HG03097 (cell line): ENCODE results near the gene ADGRL3.

Source experiments
- ATAC-seq: cut with Tn5 transposase; IDR thresholded peaks from one replicate; pipeline ENCODE4 v1.9.1; 2021; ENCODE audit not compliant: unreplicated experiment, low FRiP score

Gene ADGRL3

DNA sequence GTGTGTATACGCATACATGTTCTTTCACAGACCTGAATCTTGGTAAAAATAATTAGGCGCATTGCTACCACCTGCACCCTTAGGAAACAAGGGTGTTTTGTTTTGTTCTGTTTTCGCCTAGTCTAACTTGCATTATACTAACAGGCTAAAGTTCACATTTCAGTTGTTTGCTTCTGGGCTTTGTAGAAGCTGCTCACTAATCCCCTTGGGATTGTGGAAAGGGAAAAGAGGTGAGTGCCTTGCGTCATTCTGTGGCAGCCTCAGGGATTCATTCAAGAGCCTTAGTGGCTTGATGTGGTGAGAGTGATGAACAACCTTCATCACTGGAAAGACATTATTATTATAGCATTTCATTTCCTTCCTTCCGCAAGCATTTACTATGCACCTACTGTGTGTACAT, 331.1 kb downstream of the ADGRL3 start:
- no peak for ATAC-seq

DNA sequence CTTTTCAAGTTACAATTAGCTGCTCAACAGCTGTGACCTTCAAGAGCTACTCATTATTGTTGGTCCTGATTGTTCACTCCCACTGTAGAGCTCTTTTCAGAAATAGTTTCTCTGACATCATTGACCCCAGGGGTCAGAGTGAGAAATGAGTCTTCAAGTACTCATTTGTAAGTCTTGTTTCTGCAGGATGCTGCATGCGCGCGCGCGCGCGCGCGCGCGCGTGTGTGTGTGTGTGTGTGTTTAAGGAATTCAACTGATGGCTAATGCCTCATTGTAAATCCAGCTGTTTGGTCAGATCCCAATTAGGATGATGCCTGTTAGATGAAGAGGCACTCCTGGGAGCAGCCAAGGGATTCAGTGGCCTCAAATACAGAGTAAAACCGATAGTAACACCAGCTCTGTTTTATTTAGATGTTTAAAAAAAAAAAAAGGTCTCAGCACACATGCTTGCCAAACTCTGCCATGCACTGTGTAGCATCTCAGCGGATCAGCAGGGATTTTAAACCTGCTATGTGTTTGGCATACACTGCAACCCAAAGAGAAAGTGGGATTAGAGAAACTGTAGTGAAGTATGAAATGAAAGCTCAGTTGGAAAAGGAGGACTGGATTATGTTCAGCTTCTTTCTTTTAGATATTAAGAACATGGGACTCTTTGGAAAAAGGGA, 332.3 kb downstream of the ADGRL3 start:
- ATAC-seq, result no peak

DNA sequence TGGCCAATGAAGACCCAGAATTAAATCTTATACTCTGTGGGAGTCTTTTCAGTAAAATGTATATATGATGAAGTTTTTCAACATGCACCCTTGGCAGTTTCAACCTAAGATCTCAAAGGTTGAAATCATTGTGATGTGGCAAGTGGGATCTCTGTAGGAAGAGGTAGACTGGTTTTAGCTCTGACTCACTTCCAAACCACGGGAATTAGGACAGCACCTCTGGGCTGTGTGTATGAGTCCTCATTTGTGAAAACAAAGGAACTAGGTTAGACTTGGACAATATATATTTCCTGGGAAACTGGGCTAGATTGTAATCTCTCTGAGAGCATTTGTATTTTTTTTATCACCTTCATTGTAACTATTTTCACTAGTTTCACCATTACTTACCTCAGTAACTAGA, 333.0 kb downstream of the ADGRL3 start:
- ATAC-seq, result no peak

DNA sequence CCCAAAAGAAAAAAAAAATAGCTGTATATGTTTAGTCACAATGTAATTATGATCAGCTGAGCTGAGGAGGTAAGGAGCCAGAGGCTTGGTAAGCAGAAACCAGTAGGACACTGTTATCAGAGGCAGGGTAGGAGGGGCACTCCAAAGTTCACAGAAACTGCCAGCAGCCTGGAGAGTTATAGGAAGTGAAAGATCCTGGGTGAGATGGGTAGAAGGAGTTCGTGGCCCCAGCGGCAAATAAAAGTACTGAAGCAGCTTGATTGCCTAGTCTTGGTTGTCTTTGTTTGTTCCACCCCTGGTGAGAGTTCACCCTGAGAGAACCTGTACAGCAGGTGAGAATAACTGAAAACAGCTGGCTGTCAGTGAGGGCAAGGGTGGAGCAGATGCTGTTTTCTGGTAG, 340.8 kb downstream of the ADGRL3 start:
- no peak for ATAC-seq

DNA sequence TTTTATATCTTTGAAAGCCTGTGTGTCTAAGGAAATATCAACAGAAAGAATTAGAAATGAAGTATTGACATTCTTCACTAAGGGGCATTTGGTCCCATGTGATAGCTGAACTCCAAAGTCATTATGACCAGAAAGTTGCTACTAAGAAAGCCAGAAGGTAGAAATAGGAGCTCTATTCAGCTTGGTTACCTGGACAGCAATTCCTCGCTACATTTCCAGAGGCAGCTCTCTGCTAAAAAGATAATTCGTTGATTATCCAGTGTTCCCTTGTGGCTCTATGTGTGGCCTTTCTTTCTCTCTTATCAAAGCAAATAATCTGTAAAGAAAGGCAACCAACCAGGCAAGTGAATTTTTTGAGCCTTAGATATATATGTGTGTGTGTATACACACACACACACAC, 341.3 kb downstream of the ADGRL3 start:
- no peak for ATAC-seq

DNA sequence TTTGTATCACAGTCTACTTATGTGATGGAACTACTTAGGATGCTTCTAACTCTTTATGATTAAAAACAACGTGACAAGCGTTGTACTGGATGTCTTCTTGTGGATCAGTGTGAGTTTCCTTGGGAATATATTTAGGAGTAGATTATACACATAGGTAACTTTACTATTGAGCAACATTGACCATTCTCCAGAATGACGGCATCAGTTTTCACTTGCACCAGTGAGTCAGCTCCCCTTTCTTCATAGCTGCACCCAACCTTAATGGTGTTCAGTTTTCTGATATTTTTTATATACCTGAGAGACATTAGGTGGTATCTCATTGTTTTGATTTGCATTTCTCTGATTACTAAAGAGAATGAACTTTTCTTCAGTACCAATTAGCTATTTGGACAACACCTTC, 343.9 kb downstream of the ADGRL3 start:
- no peak for ATAC-seq

DNA sequence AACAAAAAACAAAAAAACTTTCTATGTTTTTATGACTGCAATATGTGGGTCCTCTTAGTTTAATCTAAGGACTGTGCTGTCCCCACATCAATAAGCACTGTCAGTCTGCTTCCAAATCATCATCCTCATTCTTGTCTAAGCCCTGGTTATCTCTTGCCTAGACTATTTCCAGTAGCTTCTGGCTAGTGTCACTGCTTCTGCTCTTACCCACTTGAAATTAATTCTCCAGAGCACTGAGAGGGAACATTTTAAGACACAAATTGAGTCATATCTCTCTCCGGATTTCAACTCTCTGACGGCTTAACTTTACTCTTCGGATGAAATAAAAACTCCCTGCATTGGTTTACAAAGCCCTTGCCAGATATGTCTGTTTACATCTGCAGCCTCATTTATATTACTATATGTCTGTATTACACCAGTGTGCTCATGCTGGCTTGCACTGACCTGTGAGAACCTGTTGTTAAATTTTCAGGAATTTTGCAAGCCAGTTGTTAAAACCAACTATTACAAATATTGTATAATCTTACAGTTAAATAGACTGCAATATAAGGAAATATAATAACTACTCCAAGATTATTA, 345.9 kb downstream of the ADGRL3 start:
- no peak for ATAC-seq

DNA sequence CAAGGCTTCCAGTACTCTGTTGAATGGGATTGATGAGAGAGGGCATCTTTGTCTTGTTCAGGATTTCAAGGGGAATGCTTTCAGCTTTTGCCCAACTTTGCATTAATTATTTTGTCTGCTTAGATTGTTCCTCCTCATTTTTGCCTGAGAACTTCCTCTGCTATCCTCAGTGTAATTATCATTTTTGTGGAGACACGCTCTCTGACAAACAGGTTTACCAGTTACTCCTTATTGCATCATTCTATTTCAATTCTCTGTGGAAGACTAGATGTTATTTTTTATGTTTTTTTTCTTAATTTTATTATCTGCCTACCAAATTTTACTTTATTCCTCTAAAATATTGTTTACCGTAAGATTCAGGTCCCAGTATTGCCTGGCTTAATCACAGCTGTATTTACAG, 349.2 kb downstream of the ADGRL3 start:
- no peak for ATAC-seq

DNA sequence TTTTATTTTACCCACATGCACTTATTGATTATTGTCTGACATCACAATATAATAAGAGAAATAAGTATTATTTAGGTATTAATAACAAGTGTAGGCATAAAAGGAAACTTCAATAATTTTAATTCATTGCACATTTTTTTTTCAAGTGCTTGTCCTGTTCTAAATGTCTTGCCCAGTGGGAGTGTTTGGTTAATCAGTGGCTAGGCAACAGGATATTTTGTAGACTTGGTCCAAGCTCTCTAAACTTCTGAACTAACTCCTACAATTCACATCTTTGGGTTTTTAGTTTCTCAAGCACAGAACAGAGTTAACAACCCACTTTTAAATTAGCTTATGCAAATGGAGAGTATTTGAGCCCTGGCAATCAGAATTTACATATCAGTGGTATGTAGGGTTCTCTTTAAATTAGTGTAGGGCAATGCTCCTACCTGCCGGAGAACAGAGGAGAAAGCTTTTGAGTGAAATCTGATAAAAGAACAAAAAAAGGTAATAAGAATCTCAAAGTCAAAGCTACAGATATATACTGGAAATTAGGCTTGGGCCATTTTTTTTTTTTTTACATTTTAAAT, 353.5 kb downstream of the ADGRL3 start:
- no peak for ATAC-seq

DNA sequence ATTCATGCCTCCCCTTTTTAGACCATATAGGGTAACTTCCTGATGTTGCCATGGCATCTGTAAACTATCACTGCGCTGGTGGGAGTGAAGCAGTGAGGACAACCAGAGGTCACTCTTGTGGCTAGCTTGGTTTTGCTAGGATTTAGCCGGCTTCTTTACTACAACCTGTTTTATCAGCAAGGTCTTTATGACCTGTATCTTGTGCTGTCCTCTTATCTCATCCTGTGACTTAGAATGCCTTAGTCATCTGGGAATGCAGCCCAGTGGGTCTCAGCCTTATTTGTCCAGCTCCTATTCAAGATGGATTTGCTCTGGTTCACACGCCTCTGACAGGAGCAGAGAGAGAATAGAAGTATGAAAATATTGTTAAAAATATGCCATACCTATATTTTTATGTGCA, 355.7 kb downstream of the ADGRL3 start:
- no peak for ATAC-seq

DNA sequence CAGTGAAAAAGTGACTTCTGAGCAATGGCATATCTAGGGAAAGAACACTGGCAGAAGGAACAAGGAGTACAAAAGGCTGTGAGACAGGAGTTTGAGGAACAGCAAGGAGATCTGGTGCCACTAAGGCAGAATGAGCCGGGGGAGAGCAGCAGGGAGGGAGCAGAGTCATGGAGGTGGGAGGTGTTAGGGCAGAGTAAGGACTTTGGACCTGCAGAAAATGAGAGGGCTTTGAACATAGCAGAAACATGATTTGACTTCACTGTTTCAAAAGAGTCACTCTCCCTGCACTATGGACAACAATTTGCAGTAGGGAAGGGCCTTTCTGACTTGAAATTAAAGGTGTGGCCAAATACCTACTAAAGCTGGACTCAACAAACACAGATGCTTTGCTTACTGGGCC, 356.2 kb downstream of the ADGRL3 start:
- no peak for ATAC-seq

DNA sequence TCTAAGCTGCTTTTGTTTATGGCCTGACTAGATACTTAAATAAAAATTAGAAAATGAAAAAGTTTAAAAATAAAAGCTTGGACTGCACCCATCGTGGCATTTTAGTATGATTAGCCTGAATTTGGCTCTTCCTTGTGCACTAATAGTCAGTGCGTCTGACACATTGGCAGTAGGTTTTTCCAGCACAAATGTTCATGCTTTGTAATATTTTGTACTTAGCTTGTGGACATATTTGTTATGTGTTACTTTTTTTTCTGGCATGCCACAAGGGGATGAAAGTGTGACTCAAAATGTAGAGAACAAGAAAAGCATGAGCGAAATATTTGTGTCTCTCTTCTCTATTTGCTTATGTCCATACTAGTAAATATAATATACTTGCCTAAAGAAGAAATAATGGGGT, 359.3 kb downstream of the ADGRL3 start:
- ATAC-seq, result no peak

DNA sequence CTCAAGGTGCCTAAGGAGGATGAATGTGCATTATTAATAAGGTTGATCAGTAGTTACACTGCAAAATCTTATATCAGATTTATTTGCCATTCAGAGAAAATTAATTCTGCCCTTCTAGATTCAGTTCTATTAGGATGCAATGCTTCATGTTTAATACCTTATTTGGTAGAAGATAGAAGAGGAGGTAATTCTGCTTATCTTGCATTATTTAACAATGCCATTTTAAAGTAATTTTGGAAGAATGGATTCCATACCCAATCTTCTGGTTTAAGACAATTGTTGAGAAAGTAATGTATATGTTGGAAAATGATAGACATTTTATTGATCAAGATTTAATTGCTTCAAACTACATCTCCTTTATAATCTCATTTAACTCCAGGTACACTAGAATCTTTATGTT, 360.9 kb downstream of the ADGRL3 start:
- ATAC-seq, result no peak

DNA sequence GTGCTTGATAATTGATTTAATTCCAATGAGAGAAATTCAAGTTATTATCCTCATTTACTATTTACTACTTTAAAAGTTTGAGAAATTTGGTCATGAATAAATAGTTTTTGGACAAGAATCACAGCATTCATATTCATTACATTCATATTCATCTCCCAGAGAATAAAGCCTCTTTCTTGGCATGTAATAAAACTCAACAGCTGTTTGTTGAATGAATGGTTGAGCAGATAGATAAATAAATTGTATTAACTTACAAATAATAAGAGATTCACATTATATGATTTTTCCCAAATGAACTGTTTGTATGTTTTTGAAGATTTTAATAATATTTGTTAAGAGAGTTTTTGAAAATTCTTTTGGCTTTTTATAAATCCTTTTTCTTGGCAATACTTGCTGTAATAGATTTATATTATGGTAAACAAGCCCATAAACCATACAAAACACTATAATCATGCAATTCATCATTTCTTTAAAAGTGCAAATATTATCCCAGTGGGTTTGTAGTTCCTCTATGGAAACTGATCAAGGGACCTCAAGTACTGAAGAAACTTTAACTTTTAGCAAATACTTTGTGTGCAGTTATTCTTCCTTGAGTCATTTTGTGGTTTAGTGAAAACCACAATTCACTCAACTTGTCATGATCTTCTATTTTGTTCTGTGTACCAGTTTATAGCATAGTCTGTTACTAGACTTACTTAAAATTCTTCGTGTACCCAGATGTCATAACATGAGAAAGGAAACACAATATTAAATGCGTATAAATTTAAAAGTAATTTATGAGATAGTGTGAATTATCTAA, 371.8 kb downstream of the ADGRL3 start:
- ATAC-seq, result no peak

DNA sequence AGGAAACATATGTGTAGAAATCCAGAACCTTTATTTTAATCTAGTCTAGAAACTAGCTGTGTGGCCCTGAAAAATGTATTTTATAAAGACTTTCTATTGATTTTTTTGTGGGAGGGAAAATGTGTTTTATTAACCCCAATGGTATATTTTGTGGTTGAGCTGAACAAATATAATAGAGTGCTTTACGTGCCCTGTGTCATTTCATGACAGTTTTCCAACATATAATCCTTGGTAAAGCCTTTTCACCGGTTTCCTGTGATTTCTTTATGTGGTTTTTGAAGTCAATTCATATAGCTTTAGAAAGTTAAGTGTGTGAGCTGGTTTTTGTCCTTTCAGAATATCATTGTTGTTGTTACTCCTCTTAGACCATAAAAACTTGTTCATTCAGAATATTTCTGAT, 375.7 kb downstream of the ADGRL3 start:
- no peak for ATAC-seq

DNA sequence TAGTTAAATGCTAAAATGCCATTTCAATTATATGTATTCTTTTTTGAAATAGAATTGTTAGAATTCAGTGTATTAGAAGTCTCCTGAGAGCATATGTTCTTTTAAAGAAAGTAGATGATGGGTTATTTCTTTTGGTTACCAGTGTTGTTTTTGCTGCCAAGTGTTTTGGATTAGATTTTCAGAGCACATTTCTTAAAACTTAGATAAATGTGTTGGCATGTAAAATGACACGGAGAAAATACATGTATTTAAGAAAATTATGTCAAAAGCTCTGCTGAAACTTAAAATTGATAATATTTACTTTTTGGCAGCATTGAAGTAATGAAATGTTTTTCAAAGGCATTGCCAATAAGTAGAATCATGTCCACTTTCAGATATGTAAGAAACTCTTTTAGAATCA, 379.7 kb downstream of the ADGRL3 start:
- no peak for ATAC-seq

DNA sequence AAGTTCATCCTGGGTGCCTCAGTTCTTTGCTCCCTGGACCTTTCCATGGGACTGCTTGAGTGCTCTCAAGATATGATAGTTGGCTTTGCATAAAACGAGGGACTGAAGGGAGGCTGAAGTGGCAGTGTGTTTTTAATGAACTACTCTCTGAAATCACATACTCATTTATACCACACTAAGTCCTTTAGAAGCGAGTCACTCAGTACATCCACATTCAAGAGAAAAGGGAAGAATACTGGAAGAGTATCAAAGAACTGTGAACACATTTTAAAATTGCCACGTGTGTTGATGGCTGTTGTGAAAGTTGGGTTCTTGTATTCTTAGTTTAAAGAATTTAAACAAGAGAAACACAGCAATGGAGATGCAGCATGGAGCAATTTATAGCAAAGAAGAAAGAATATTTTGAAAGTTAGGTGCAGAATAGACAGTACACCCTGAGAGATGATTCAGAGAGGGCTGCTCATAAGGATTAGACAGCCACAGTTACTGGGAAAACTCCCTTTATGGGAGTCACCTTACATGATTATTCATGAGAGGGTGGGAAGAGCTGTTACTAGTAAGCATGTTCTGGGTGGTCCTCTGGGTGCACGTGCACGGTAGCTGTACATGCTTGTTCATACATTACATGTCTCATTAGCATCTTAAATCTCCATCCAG, 380.7 kb downstream of the ADGRL3 start:
- ATAC-seq, result no peak

DNA sequence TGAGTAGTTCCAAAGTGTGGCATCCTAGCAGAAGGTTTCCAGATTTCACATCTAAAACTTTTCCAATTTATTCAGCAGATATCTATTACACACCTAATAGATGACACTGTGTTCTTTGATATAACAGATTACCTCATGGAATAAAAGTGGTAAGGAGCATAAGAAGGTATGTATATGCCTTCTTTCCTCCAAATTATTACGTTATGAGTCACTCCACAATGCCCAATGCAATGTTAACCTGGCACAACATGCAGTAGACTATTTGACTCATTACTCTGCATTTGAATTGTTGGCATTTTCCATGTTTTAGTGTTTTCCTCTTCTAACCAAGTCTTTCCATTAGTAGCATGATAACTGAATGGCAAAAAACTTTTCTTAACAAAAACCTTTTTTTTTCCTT, 383.6 kb downstream of the ADGRL3 start:
- ATAC-seq, result no peak

DNA sequence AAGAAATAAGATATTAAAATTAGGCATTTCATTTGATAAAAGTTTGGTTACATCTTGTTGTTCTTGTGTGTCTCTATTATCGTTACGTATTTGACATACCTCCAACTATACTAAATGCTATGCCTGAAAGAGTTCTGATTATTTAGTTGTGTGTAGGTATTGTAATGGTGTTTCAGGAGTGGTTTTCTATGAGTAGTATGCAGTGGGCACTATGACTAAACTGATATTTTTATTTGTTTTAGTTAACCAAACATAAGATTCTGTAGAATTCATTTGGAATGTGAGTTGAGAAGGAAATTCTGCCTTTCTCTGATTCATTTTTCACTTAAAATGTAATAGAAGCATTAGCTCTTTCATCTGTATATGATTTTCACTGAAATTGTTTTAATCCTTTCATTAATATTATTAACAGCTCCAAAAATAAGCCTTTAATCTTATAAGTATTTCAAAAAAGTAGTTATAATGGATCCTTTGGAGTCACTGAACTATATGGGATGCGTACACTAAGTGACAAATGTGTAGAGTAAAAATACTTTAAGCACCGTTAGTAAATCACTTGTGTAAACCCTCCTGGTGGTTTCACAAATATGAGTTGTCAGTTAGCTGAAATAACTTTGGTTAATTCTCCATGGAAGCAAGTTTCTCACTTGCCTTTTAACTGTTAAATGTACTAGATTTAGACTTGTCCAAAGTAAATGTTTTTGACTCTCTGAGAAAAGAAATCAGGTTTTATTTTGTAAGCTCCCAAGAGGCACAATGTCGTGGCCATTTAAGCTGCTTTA, 388.7 kb downstream of the ADGRL3 start:
- no peak for ATAC-seq

DNA sequence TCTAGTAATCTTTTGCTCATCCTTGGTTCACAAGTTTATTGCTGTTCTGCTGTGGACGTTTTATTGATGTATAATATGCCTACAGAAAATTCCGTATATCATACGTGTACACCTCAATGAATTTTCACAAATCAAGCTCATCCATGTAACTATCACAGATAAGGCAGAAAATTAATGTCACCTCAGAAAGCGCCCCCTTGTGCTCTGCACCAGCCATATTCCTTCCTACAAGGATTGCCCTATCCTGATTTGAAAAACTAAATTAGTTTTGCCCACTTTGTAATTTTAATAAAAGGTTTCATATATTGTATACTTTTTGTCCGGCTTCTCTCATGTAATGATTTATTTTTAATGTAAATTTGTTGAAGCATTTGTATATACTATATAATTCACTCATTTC, 390.8 kb downstream of the ADGRL3 start:
- ATAC-seq, result no peak
